WTC11 (cell line): ENCODE measurements around the gene USP10. TPM values are rescaled to one million over a fixed set of nuclear protein-coding genes. Genes with fewer than 3 reads are reported as not detected.

Experiments used
- ATAC-seq: fragments of 200-7000 bp; cut with Tn5 transposase; 2 replicates; pipeline ENCODE4 v1.10.0; 2021; ENCODE audit warnings: mild to moderate bottlenecking, moderate library complexity
- CTCF ChIA-PET: fragments of 300-600 bp; sonication (Branson Sonifier 250); formaldehyde crosslinking; loops from one replicate; lab custom pipeline; 2021; ENCODE audit warnings: antibody characterized with exemption; lab: Charles Lee
- POLR2A ChIA-PET: fragments of 350-600 bp; sonication (Branson Sonifier 250); formaldehyde crosslinking; loops from one replicate; lab custom pipeline; 2021; ENCODE audit warnings: antibody characterized with exemption; lab: Charles Lee
- DNase-seq: peaks from one replicate; pipeline ENCODE4 v3.0.0; 2021; ENCODE audit warnings: low spot score
- H3K27ac Mint-ChIP-seq: 2 replicates; pipeline ENCODE4 v1.8.0; 2021; ENCODE audit warnings: mixed read lengths
- H3K27me3 Mint-ChIP-seq: 2 replicates; pipeline ENCODE4 v1.8.0; 2021; ENCODE audit warnings: low read depth, mild to moderate bottlenecking, moderate library complexity, mixed read lengths
- H3K36me3 Mint-ChIP-seq: 2 replicates; pipeline ENCODE4 v1.8.0; 2021; ENCODE audit warnings: mixed read lengths
- H3K4me1 Mint-ChIP-seq: 2 replicates; pipeline ENCODE4 v1.8.0; 2022; ENCODE audit warnings: mixed read lengths
- H3K4me3 Mint-ChIP-seq: 2 replicates; pipeline ENCODE4 v1.8.0; 2021; ENCODE audit warnings: mild to moderate bottlenecking, moderate library complexity, mixed read lengths
- H3K9me3 Mint-ChIP-seq: 2 replicates; pipeline ENCODE4 v1.8.0; 2021; ENCODE audit warnings: mixed read lengths
- ATF3 ChIP-seq: sonication (generic); formaldehyde crosslinking; conservative IDR thresholded peaks from 2 replicates; pipeline ENCODE4 v1.8.1; 2022; ENCODE audit warnings: mild to moderate bottlenecking, missing genetic modification reagents
- E2F5 ChIP-seq: sonication (generic); formaldehyde crosslinking; IDR thresholded peaks from 2 replicates; pipeline ENCODE4 v1.8.1; 2022; ENCODE audit warnings: mild to moderate bottlenecking, moderate library complexity, missing genetic modification reagents
- ETV6 ChIP-seq: sonication (generic); formaldehyde crosslinking; IDR thresholded peaks from 2 replicates; pipeline ENCODE4 v1.8.1; 2022; ENCODE audit warnings: mild to moderate bottlenecking, missing genetic modification reagents
- GABPB1 ChIP-seq: sonication (generic); formaldehyde crosslinking; IDR thresholded peaks from 2 replicates; pipeline ENCODE4 v1.8.1; 2023; ENCODE audit warnings: mild to moderate bottlenecking, missing genetic modification reagents
- JAZF1 ChIP-seq: fragments of 250-450 bp; sonication (Bioruptor Pico); IDR thresholded peaks from 2 replicates; pipeline ENCODE4 v1.9.0; 2021; ENCODE audit warnings: moderate library complexity, mild to moderate bottlenecking, inconsistent platforms
- MXD4 ChIP-seq: fragments of 250-450 bp; sonication (Bioruptor Pico); IDR thresholded peaks from 2 replicates; pipeline ENCODE4 v1.8.0; 2021; ENCODE audit warnings: mild to moderate bottlenecking, moderate library complexity, borderline replicate concordance
- NFE2L1 ChIP-seq: sonication (generic); formaldehyde crosslinking; IDR thresholded peaks from 2 replicates; pipeline ENCODE4 v1.8.1; 2023; ENCODE audit warnings: missing genetic modification reagents
- NFYB ChIP-seq: sonication (generic); formaldehyde crosslinking; conservative IDR thresholded peaks from 2 replicates; pipeline ENCODE4 v1.8.0; 2022; ENCODE audit warnings: low read depth, missing genetic modification reagents
- OVOL2 ChIP-seq: fragments of 250-450 bp; sonication (Bioruptor Pico); IDR thresholded peaks from 2 replicates; pipeline ENCODE4 v1.9.0; 2021; ENCODE audit warnings: mild to moderate bottlenecking, borderline replicate concordance
- PREB ChIP-seq: sonication (generic); formaldehyde crosslinking; IDR thresholded peaks from 2 replicates; pipeline ENCODE4 v1.8.1; 2022; ENCODE audit warnings: mild to moderate bottlenecking, missing genetic modification reagents, moderate library complexity, borderline replicate concordance
- RORB ChIP-seq: fragments of 250-450 bp; sonication (Bioruptor Pico); IDR thresholded peaks from 2 replicates; pipeline ENCODE4 v1.9.0; 2021; ENCODE audit warnings: mild to moderate bottlenecking
- SOX15 ChIP-seq: fragments of 250-450 bp; sonication (Bioruptor Pico); IDR thresholded peaks from 2 replicates; pipeline ENCODE4 v1.9.0; 2021; ENCODE audit warnings: mild to moderate bottlenecking
- SP1 ChIP-seq: sonication (generic); formaldehyde crosslinking; conservative IDR thresholded peaks from 2 replicates; pipeline ENCODE4 v1.8.1; 2022; ENCODE audit warnings: missing genetic modification reagents
- USF1 ChIP-seq: sonication (generic); formaldehyde crosslinking; IDR thresholded peaks from 2 replicates; pipeline ENCODE4 v1.8.0; 2022; ENCODE audit warnings: mild to moderate bottlenecking, missing genetic modification reagents
- ZNF138 ChIP-seq: sonication (generic); formaldehyde crosslinking; conservative IDR thresholded peaks from 2 replicates; pipeline ENCODE4 v1.8.1; 2022; ENCODE audit warnings: mild to moderate bottlenecking, moderate library complexity, missing genetic modification reagents
- ZNF317 ChIP-seq: sonication (generic); formaldehyde crosslinking; IDR thresholded peaks from 2 replicates; pipeline ENCODE4 v1.8.1; 2023; ENCODE audit warnings: low read depth, mild to moderate bottlenecking, moderate library complexity, missing genetic modification reagents, borderline replicate concordance
- ZNF425 ChIP-seq: fragments of 250-450 bp; sonication (Bioruptor Pico); conservative IDR thresholded peaks from 2 replicates; pipeline ENCODE4 v1.9.0; 2021; ENCODE audit warnings: mild to moderate bottlenecking
- ZNF671 ChIP-seq: fragments of 250-450 bp; sonication (Bioruptor Pico); IDR thresholded peaks from 2 replicates; pipeline ENCODE4 v1.8.0; 2021; ENCODE audit warnings: mild to moderate bottlenecking
- total RNA-seq: library from RNA; stranded (reverse); gene quantifications from 3 replicates; pipeline ENCODE4 v1.2.3, GENCODE V29; 2021
- TF ChIP-seq, protein P1 (sequence below): sonication (generic); formaldehyde crosslinking; IDR thresholded peaks from 2 replicates; pipeline ENCODE4 v1.8.1; 2022; ENCODE audit warnings: low read depth, mild to moderate bottlenecking, moderate library complexity, missing genetic modification reagents, borderline replicate concordance

Gene USP10
- total RNA-seq, 1 experiment from 2014 or later, result 138 TPM

- TF ChIP-seq NFYB (CRISPR knock-in tag) (no peak), NFE2L1 (CRISPR knock-in tag) (no peak), JAZF1 (CRISPR knock-in tag) (no peak), USF1 (no peak), OVOL2 (CRISPR knock-in tag) (no peak), MXD4 (CRISPR knock-in tag) (no peak), ATF3 (no peak)
Observed at GRCh38 chr16:84650062-84650991, 49.5 kb upstream of the USP10 start (continued).

GRCh38 chr16:84652566-84652965, 47.2 kb upstream of the USP10 start:
- TF ChIP-seq ZNF317 (no peak), PREB (CRISPR knock-in tag) (no peak), ZNF425 (CRISPR knock-in tag) (no peak), ZNF671 (CRISPR knock-in tag) (no peak), RORB (no peak), SOX15 (CRISPR knock-in tag) (no peak), SP1 (no peak), ETV6 (CRISPR knock-in tag) (no peak), OVOL2 (CRISPR knock-in tag) (no peak), GABPB1 (CRISPR knock-in tag) (no peak), ZNF138 (CRISPR knock-in tag) (no peak), NFE2L1 (CRISPR knock-in tag) (no peak), E2F5 (no peak)
- TF ChIP-seq, protein P1, sequence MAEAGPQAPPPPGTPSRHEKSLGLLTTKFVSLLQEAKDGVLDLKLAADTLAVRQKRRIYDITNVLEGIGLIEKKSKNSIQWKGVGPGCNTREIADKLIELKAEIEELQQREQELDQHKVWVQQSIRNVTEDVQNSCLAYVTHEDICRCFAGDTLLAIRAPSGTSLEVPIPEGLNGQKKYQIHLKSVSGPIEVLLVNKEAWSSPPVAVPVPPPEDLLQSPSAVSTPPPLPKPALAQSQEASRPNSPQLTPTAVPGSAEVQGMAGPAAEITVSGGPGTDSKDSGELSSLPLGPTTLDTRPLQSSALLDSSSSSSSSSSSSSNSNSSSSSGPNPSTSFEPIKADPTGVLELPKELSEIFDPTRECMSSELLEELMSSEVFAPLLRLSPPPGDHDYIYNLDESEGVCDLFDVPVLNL (CRISPR knock-in tag), result no peak
- TF ChIP-seq, all 79 proteins: peak for 0
- Mint-ChIP-seq H3K27ac (no peak overlapping the region), H3K36me3 (peaks cover 34% of the 10 kb centered on the region), H3K9me3 (no peaks in the 10 kb centered on the region), H3K4me3 (no peak overlapping the region), H3K4me1 (peaks cover 19% of the 10 kb centered on the region), H3K27me3 (peaks cover 9% of the 10 kb centered on the region)
- ATAC-seq (no peak), DNase-seq (no peak)
- ChIA-PET POLR2A (no interaction called here), CTCF (interaction anchor here (2.2 kb wide), 1 partner anchor 20 kb away, joined by 8 read pairs; no protein-coding TSS in a partner anchor)
